H1 (cell line): ENCODE results near the gene SCAND1. TPM values are rescaled to one million over a fixed set of nuclear protein-coding genes. Genes with fewer than 3 reads are reported as not detected.

ENCODE experiments used
- CTCF ChIA-PET: fragments of 300-600 bp; sonication (Branson Sonifier 250); formaldehyde crosslinking; loops from one replicate; lab custom pipeline; 2021; ENCODE audit not compliant: partially characterized antibody; lab: Charles Lee
- POLR2A ChIA-PET: fragments of 300-600 bp; sonication (Branson Sonifier 250); formaldehyde crosslinking; loops from one replicate; lab custom pipeline; 2021; ENCODE audit warnings: inconsistent platforms; ENCODE audit not compliant: partially characterized antibody; lab: Charles Lee
- DNase-seq, 2 experiments: peaks; one replicate each; pipeline versions ENCODE4 v3.0.0 to v3.0.0-alpha.2; 2010 to 2022; ENCODE audit warnings: low spot score in 2 of 2, low read depth in 1 of 2, mixed read lengths in 1 of 2
- FAIRE-seq: peaks from 2 replicates; lab custom pipeline; 2011; peaks lifted over from hg19 to GRCh38; lab: Jason Lieb, UNC
- H2AFZ ChIP-seq: 2 replicates; pipeline ENCODE4 v1.8.1; 2012; ENCODE audit warnings: low read length, inconsistent platforms
- H2AK5ac ChIP-seq: 2 replicates; pipeline ENCODE4 v1.6.1; 2013; ENCODE audit warnings: low read depth, low read length
- H2BK120ac ChIP-seq: replicated peaks from 2 replicates; pipeline ENCODE3; 2013; ENCODE audit warnings: low read depth, low read length, inconsistent platforms
- H2BK12ac ChIP-seq: 2 replicates; pipeline ENCODE4 v1.6.1; 2013; ENCODE audit warnings: low read depth, low read length
- H2BK15ac ChIP-seq: 2 replicates; pipeline ENCODE4 v1.6.1; 2013; ENCODE audit warnings: low read length
- H2BK20ac ChIP-seq: 2 replicates; pipeline ENCODE4 v1.6.1; 2013; ENCODE audit warnings: low read length
- H2BK5ac ChIP-seq: 2 replicates; pipeline ENCODE4 v1.6.1; 2013; ENCODE audit warnings: low read depth, low read length
- H3K14ac ChIP-seq: 2 replicates; pipeline ENCODE4 v1.6.1; 2013; ENCODE audit warnings: inconsistent platforms; ENCODE audit not compliant: insufficient read length
- H3K18ac ChIP-seq: 2 replicates; pipeline ENCODE4 v1.6.1; 2013; ENCODE audit warnings: low read length; ENCODE audit errors: extremely low read depth
- H3K23ac ChIP-seq: 2 replicates; pipeline ENCODE4 v1.6.1; 2013; ENCODE audit warnings: inconsistent platforms; ENCODE audit not compliant: insufficient read length
- H3K23me2 ChIP-seq: 2 replicates; pipeline ENCODE4 v1.6.1; 2013; ENCODE audit warnings: low read depth, low read length
- H3K27ac ChIP-seq: 2 replicates; pipeline ENCODE4 v1.6.1; 2011; ENCODE audit warnings: low read depth, low read length, inconsistent platforms
- H3K27me3 ChIP-seq, 4 experiments: replicated peaks in 1 of 4; 1 replicate in 1 of 4; 2 replicates in 3 of 4; pipeline versions ENCODE4 v1.6.1 to v1.8.1; 2011 to 2013; ENCODE audit warnings: low read length in 3 of 4, mild to moderate bottlenecking in 3 of 4, inconsistent platforms in 2 of 4, mixed read lengths in 2 of 4, moderate library complexity in 1 of 4; ENCODE audit not compliant: control insufficient read depth in 3 of 4, insufficient read depth in 3 of 4; ENCODE audit errors: extremely low read depth in 1 of 4
- H3K36me3 ChIP-seq, 4 experiments: 2 replicates each; pipeline versions ENCODE4 v1.6.1 to v1.8.1; 2011 to 2013; ENCODE audit warnings: mild to moderate bottlenecking in 4 of 4, low read length in 3 of 4, moderate library complexity in 2 of 4, control low read depth in 1 of 4, inconsistent platforms in 1 of 4; ENCODE audit not compliant: insufficient read depth in 4 of 4, control insufficient read depth in 2 of 4
- H3K4ac ChIP-seq: replicated peaks from 2 replicates; pipeline ENCODE3; 2013; ENCODE audit warnings: low read length, low read depth, mixed read lengths, inconsistent platforms; ENCODE audit not compliant: insufficient read length
- H3K4me1 ChIP-seq, 4 experiments: replicated peaks in 1 of 4; 1 replicate in 1 of 4; 2 replicates in 3 of 4; pipeline versions ENCODE4 v1.6.1 to v1.8.1; 2011 to 2013; ENCODE audit warnings: low read length in 3 of 4, inconsistent platforms in 2 of 4, mixed read lengths in 1 of 4; ENCODE audit not compliant: insufficient read depth in 4 of 4, control insufficient read depth in 3 of 4
- H3K4me2 ChIP-seq, 2 experiments: 2 replicates each; pipeline versions ENCODE4 v1.6.1 to v1.8.1; 2011 to 2013; ENCODE audit warnings: low read depth in 2 of 2, low read length in 2 of 2, control low read depth in 1 of 2, inconsistent platforms in 1 of 2, mild to moderate bottlenecking in 1 of 2; ENCODE audit not compliant: insufficient read depth in 1 of 2
- H3K4me3 ChIP-seq, 4 experiments: fragments of 200-600, 300-600 bp in 1 of 4; sonication (generic), shearing (Covaris generic), sonication (Bioruptor Twin) in 1 of 4; 2 replicates each; pipeline versions ENCODE4 v1.5.1 to v1.8.1; 2011 to 2016; ENCODE audit warnings: low read length in 4 of 4, low read depth in 3 of 4, control low read depth in 2 of 4, inconsistent platforms in 2 of 4, mild to moderate bottlenecking in 2 of 4, mixed read lengths in 1 of 4, moderate library complexity in 1 of 4; ENCODE audit not compliant: insufficient read depth in 2 of 4; ENCODE audit errors: extremely low read depth in 1 of 4
- H3K56ac ChIP-seq: replicated peaks from 2 replicates; pipeline ENCODE3; 2013; ENCODE audit warnings: low read depth, mild to moderate bottlenecking, mixed read lengths, low read length, inconsistent platforms; ENCODE audit not compliant: insufficient read length
- H3K79me1 ChIP-seq: 2 replicates; pipeline ENCODE4 v1.6.1; 2013; ENCODE audit warnings: low read depth, low read length, control low read depth
- H3K79me2 ChIP-seq, 2 experiments: 2 replicates each; pipeline versions ENCODE4 v1.6.1 to v1.8.1; 2012 to 2013; ENCODE audit warnings: low read length in 2 of 2, mild to moderate bottlenecking in 2 of 2, inconsistent platforms in 1 of 2; ENCODE audit not compliant: insufficient read depth in 2 of 2, control insufficient read depth in 1 of 2
- H3K9ac ChIP-seq, 4 experiments: replicated peaks in 1 of 4; 1 replicate in 1 of 4; 2 replicates in 3 of 4; pipeline versions ENCODE4 v1.6.1 to v1.8.1; 2011 to 2013; ENCODE audit warnings: low read depth in 3 of 4, low read length in 3 of 4, control low read depth in 2 of 4, mild to moderate bottlenecking in 2 of 4, moderate library complexity in 2 of 4, inconsistent platforms in 1 of 4; ENCODE audit errors: extremely low read depth in 1 of 4
- H3K9me3 ChIP-seq, 2 experiments: 2 replicates each; pipeline versions ENCODE4 v1.6.1 to v1.8.1; 2012 to 2013; ENCODE audit warnings: mild to moderate bottlenecking in 2 of 2, moderate library complexity in 2 of 2, control low read depth in 1 of 2, inconsistent platforms in 1 of 2, low read depth in 1 of 2, low read length in 1 of 2, mixed read lengths in 1 of 2; ENCODE audit not compliant: insufficient read depth in 2 of 2
- H4K20me1 ChIP-seq, 2 experiments: replicated peaks in 1 of 2; 2 replicates each; pipeline versions ENCODE3 to v1.8.1; 2011 to 2013; ENCODE audit warnings: inconsistent platforms in 2 of 2, low read length in 2 of 2, mild to moderate bottlenecking in 1 of 2; ENCODE audit not compliant: insufficient read depth in 2 of 2, control insufficient read depth in 1 of 2
- H4K5ac ChIP-seq: 2 replicates; pipeline ENCODE4 v1.6.1; 2013; ENCODE audit warnings: low read length, low read depth, mixed read lengths, inconsistent platforms; ENCODE audit not compliant: insufficient read length
- H4K8ac ChIP-seq: 2 replicates; pipeline ENCODE4 v1.8.0; 2013; ENCODE audit warnings: mild to moderate bottlenecking, moderate library complexity, low read length, inconsistent platforms; ENCODE audit not compliant: insufficient read depth; ENCODE audit errors: extremely low read depth
- H4K91ac ChIP-seq: replicated peaks from 2 replicates; pipeline ENCODE3; 2013; ENCODE audit warnings: low read length, mixed read lengths, inconsistent platforms; ENCODE audit not compliant: insufficient read length
- BACH1 ChIP-seq: IDR thresholded peaks from 2 replicates; pipeline ENCODE4 v1.6.1; 2012; ENCODE audit warnings: low read length, improper control_type of control experiment
- CEBPB ChIP-seq: IDR thresholded peaks from 2 replicates; pipeline ENCODE4 v1.6.1; 2012; ENCODE audit warnings: low read depth, low read length
- EGR1 ChIP-seq: IDR thresholded peaks from 2 replicates; pipeline ENCODE4 v1.6.1; 2011; ENCODE audit warnings: low read depth, low read length, borderline replicate concordance
- EP300 ChIP-seq, 2 experiments: IDR thresholded peaks; 1 replicate in 1 of 2; 2 replicates in 1 of 2; pipeline ENCODE4 v1.6.1; 2011 to 2012; ENCODE audit warnings: low read depth in 2 of 2, low read length in 2 of 2, mild to moderate bottlenecking in 2 of 2, borderline replicate concordance in 1 of 2, inconsistent platforms in 1 of 2, moderate library complexity in 1 of 2
- GABPA ChIP-seq: IDR thresholded peaks from 2 replicates; pipeline ENCODE4 v1.6.1; 2011; ENCODE audit warnings: mild to moderate bottlenecking, low read length, moderate library complexity, borderline replicate concordance; ENCODE audit not compliant: insufficient read depth
- HDAC2 ChIP-seq, 2 experiments: fragments of 300-600 bp in 1 of 2; sonication (generic) in 1 of 2; IDR thresholded peaks; 2 replicates each; pipeline ENCODE4 v1.6.1; 2011 to 2012; ENCODE audit warnings: low read depth in 2 of 2, low read length in 2 of 2, mild to moderate bottlenecking in 2 of 2, moderate library complexity in 2 of 2, borderline replicate concordance in 1 of 2, inconsistent platforms in 1 of 2
- NRF1 ChIP-seq: IDR thresholded peaks from 2 replicates; pipeline ENCODE4 v1.6.1; 2011; ENCODE audit warnings: mild to moderate bottlenecking, low read depth, low read length, improper control_type of control experiment
- RFX5 ChIP-seq: IDR thresholded peaks from 2 replicates; pipeline ENCODE4 v1.6.1; 2011; ENCODE audit warnings: low read depth, low read length, improper control_type of control experiment, borderline replicate concordance
- RNF2 ChIP-seq: fragments of 200-900, 300-1000 bp; sonication (generic); IDR thresholded peaks from 2 replicates; pipeline ENCODE4 v1.7.1; 2016; ENCODE audit warnings: borderline replicate concordance, low read depth, mild to moderate bottlenecking, antibody characterized with exemption, low read length; ENCODE audit not compliant: poor library complexity, severe bottlenecking; ENCODE audit errors: missing control alignments
- SIX5 ChIP-seq: IDR thresholded peaks from 2 replicates; pipeline ENCODE4 v1.6.1; 2011; ENCODE audit warnings: mild to moderate bottlenecking, low read depth, low read length
- SP2 ChIP-seq: IDR thresholded peaks from 2 replicates; pipeline ENCODE4 v1.6.1; 2012; ENCODE audit warnings: mild to moderate bottlenecking, low read length, inconsistent platforms
- SUZ12 ChIP-seq: fragments of 200-600 bp; sonication (generic); IDR thresholded peaks from 2 replicates; pipeline ENCODE4 v1.6.1; 2012; ENCODE audit warnings: mild to moderate bottlenecking, inconsistent platforms, low read length, moderate library complexity, mixed read lengths
- TEAD4 ChIP-seq: IDR thresholded peaks from 2 replicates; pipeline ENCODE4 v1.6.1; 2012; ENCODE audit warnings: low read depth, low read length, inconsistent platforms, mixed read lengths
- ZNF274 ChIP-seq: IDR thresholded peaks from 2 replicates; pipeline ENCODE4 v1.7.0; 2012; ENCODE audit warnings: low read length, borderline replicate concordance; ENCODE audit errors: extremely low read depth
- WGBS, 2 experiments: shearing (Covaris generic) in 1 of 2; methylation state at CpG; one replicate each; pipeline versions ENCODE4 v1.1.6 to v1.1.7; 2013 to 2015; ENCODE audit warnings: low lambda C conversion rate in 2 of 2, mixed read lengths in 2 of 2, inconsistent platforms in 1 of 2, low coverage in 1 of 2, missing lambda C conversion rate in 1 of 2; ENCODE audit not compliant: insufficient replicate concordance in 2 of 2, insufficient coverage in 1 of 2, insufficient read length in 1 of 2; ENCODE audit errors: extremely low coverage in 1 of 2, missing lambda C conversion rate in 1 of 2; 5-methylcytosine and 5-hydroxymethylcytosine counted together
- polyA plus RNA-seq, 7 experiments: library from polyadenylated mRNA; depleted of rRNA in 3 of 7; stranded (reverse) in 5 of 7; unstranded in 2 of 7; fragments of >200 nt in 5 of 7; fragments of 200-250 nt in 2 of 7; gene quantifications; 1 replicate in 5 of 7; 2 replicates in 1 of 7; 4 replicates in 1 of 7; pipeline versions ENCODE4 v1.2.1 to v1.2.3, GENCODE V29; 2011 to 2013; ENCODE audit warnings: missing spikeins in 2 of 7, mixed read lengths in 2 of 7
- total RNA-seq: library from RNA; stranded (reverse); fragmentation: NEBNext Ultra II Directional; extraction: Animal tissue kit (Norgen Biotek cat#: 25700); gene quantifications from 2 replicates; pipeline ENCODE4 v1.2.1, GENCODE V29; 2021

SCAND1 gene
- total and polyA plus RNA-seq, 2 of the 8 experiments (the other 6 are each of a cell fraction or from before 2014, with no cell fraction given): 73.1 to 83.7 TPM

GRCh38 chr20:35978041-35978513, 23.8 kb upstream of the SCAND1 start:
- no peak overlapping the region for H3K18ac ChIP-seq
- 95% methylated on average over 6 of the region's 9 CpGs; no CpG with 5 or more reads in 1 of the 2 experiments for WGBS, 2 experiments
- no peak overlapping the region for H2BK120ac ChIP-seq
- H3K14ac ChIP-seq: no peak overlapping the region
- H2BK12ac ChIP-seq: no peak overlapping the region
- ChIA-PET CTCF (interaction anchor here (1.9 to 10.3 kb wide), 4 partner anchors 9 to 23 kb away, joined by 6 to 138 read pairs (median 10); partner anchors contain the start of genes CNBD2 and SCAND1), POLR2A (interaction anchor here (0.6 kb wide), 1 partner anchor 50 kb away, joined by 3 read pairs; no protein-coding TSS in a partner anchor)
- H2AFZ ChIP-seq: no peak overlapping the region
- DNase-seq (no peak), FAIRE-seq (no peak)
- H4K8ac ChIP-seq: no peak overlapping the region
- H2AK5ac ChIP-seq: no peak overlapping the region
- no peak overlapping the region for H2BK5ac ChIP-seq
- no peaks in the 10 kb centered on the region for H3K79me2 ChIP-seq
- H3K9me3 ChIP-seq: no peaks in the 10 kb centered on the region
- H3K23ac ChIP-seq: no peak overlapping the region
- H3K79me1 ChIP-seq: no peaks in the 10 kb centered on the region; the same call in 1 of the 2 replicates
- H3K4me3 ChIP-seq: no peak overlapping the region
- H3K23me2 ChIP-seq: no peaks in the 10 kb centered on the region
- H3K4me2 ChIP-seq: no peak overlapping the region
- H2BK20ac ChIP-seq: no peak overlapping the region
- H3K56ac ChIP-seq: no peak overlapping the region
- H4K20me1 ChIP-seq: no peaks in the 10 kb centered on the region
- H3K27ac ChIP-seq: no peak overlapping the region
- H3K9ac ChIP-seq: no peak overlapping the region
- no peaks in the 10 kb centered on the region for H3K36me3 ChIP-seq
- no peaks in the 10 kb centered on the region; a peak in 1 of 7 replicates for H3K27me3 ChIP-seq
- H4K91ac ChIP-seq: no peak overlapping the region
- H3K4ac ChIP-seq: no peak overlapping the region
- no peak overlapping the region for H2BK15ac ChIP-seq
- no peaks in the 10 kb centered on the region; a peak in 1 of 7 replicates for H3K4me1 ChIP-seq
- no peak overlapping the region for H4K5ac ChIP-seq
- no peak for TF ChIP-seq SP2
- TF ChIP-seq CEBPB: no peak
- TF ChIP-seq SIX5: no peak
- TF ChIP-seq EP300 (IDR thresholded peaks at IDR 0.05; ENCODE audit: borderline replicate concordance in 1 of 2, low read depth in 2 of 2, low read length in 2 of 2): no peak
- TF ChIP-seq EGR1: no peak
- no peak for TF ChIP-seq HDAC2 (IDR thresholded peaks at IDR 0.05; ENCODE audit: borderline replicate concordance in 1 of 2, low read depth in 2 of 2, low read length in 2 of 2)
- TF ChIP-seq RNF2: no peak
- TF ChIP-seq NRF1: no peak
- no peak for TF ChIP-seq ZNF274
- TF ChIP-seq SUZ12: no peak
- no peak for TF ChIP-seq GABPA
- TF ChIP-seq TEAD4: no peak
- TF ChIP-seq RFX5: no peak
- TF ChIP-seq BACH1: no peak
